Measurements from ENCODE around the gene TBRG4.
"Not testable (repeated sequence)": the region's sequence is repeated elsewhere in the genome, so short reads cannot be mapped to it uniquely, and the experiment has no call there.

TBRG4 gene

DNA sequence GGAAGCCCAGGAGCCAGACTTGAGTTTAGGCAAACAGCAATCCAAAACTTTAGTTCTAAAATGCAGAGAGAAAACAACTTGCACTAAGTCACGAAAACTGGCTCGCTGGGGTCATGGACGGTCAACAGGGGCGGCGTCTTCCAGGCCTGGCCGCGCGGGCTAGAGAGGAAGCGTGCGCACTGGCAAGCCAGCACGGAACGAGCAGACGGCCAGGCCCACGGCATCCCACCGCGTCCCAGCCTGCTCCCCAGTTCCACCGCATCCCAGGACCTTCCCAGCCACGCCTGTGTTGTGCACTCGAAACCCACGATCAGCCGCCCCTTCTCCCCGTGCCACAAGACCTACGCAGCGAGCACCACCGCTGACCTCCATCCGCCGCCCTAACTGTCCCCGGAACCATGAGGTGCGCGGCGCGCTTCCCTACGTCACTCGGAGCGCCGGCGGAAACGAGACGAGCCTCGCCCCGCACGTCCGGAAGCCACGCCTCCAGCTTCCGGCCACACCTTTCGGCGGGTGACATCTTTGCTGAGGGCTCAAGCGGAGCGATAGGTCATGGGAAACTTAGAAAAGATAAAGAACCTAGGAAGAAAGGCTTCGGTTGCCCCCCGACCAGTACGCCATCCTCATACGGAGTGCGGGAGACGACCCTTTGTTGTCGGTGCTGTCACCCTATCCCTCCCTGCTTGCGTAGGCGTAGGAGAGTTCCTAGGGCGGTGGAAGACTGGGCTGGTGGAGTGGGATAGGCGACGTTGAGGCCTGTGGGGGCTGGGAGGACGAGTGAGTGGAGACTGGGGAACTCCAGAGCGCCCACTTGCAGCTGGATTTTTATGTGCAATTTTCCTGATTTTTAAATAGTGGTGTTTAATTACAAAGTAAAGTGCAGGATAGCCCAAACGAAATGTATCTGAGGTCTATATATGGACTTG lies at the start of gene TBRG4:
Gene TBRG4, minus strand, starts transcription at position 400 of the 926 bp plus-strand sequence. CDS start 2,460 bp downstream, outside the sequence.
- peak; percentile 92 to 94 for DNase-seq (ENCODE audit: low read depth in 2 of 2)

DNA sequence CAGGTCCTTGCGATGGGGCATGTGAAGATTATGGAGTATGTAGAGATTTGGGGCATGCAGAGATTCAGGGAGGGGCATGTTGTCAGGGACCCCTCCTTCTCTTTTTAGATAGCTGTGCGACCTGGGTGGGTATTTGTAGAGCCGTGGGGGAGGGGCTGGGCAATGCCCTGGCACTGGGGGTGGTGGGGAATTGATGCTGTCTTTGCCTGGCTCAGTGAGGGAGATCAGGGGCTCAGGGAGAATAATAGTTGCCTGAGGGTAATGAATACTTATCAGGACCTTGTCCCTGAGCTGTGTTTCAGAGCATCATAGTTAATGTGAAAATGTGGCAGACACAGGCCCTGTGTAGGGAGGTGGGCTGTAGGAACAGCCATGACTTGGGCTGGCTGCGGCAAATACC lies 49.6 kb upstream of the TBRG4 start:
- no peak for DNase-seq (ENCODE audit: low read depth in 2 of 2)

DNA sequence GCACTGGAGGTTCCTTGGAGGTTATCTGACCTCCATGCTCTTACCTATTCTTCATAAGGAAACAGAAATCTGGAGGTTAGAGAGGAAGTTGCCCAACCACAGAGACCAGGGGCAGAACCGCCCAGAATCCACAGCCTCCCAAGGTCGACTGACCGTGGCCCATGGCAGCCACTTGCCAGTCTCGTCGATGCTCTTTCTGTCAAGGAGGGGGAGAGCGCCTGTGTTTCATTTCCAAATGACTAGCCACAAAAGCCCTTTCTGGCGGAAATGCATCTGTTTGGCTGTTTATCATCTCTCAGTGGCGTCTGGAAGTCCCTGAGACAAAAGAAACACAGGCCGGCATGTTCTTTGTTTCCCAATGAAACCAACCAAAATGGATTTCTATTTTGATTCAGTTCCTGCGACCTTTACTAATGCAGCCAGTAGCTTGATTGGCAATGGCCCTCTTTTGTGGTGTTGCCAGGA lies 49.0 kb upstream of the TBRG4 start:
- DNase-seq (ENCODE audit: low read depth in 2 of 2), result no peak

DNA sequence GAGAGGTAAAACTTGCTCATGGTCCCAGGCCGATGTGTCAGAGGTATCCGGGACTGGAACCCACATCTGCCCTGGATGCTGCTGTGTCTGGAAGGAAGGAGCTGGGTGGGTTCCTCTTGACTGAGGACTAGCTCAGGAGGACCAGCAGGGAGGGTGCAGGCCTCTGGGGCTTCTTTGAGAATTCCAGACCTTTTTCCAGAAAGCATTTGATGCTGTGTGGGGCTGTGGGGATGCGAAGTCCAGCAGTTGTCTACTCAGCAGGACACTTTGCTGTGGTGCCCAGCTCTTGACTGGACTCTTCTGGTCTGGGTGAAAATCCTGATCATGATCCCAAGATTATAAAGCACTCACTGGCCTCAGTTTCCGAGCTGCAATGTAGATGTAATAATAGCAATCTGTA lies 47.8 kb upstream of the TBRG4 start:
- DNase-seq (ENCODE audit: low read depth in 2 of 2), result no peak

DNA sequence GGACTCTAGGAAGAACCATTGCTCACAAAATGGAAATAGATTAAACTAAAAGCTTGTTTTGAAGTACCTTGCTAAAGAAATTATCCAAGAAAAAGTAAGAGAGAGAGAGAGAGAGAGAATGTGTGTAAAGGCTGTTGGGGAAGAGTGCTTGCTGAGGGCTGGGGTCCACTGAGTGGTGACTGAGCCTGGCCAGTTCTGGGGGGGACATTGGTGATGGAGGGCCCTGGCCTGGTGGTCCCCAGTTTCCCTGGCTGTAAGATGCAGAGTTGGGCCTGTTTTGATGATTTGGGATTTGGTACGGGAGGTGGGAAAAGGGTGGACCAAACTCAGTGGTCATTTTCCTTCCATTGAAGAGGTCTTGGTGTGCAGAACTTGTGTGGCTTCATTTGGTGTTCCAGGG lies 47.0 kb upstream of the TBRG4 start:
- DNase-seq (ENCODE audit: low read depth in 2 of 2), result no peak

DNA sequence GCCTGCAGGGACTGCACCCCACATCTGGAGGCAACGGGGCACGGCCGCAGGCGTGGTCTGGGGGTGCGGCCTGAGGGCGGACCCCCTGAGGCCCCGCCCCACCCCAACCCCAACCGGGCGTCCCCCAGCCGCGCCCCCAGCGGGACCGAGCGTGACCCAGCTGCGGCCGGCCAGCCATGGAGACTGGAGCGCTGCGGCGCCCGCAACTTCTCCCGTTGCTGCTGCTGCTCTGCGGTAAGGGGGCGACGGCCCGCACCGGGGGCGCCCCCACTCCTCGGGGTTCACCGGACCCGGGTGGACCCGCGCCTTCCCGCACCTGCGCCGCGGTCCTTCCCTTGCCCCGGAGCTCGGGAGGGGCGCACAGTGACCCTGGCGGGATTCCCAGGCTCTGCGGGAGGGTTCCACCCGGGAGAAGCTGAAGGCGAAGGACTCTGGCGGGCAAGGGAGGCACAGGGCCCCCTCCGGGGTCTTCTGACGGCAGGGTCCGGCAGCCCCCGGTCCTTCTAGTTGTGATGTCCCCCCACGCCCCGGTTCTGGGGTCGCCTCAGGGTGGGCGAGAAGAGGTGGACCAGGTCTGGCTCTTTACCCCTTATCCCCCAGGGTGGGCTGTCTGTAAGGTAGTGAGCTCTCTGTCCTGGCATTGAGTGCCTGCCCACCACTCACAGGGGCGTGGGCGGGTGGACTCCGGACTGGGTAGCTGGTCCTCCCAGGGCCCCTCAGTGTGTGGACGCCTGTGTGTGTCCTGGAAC lies 46.3 kb upstream of the TBRG4 start, which contains the start of gene RAMP3:
Gene RAMP3, plus strand, starts transcription at position 139 of the 749 bp plus-strand sequence. Its CDS starts 38 bp downstream, at position 177.
- DNase-seq (ENCODE audit: low read depth in 2 of 2), result no peak

DNA sequence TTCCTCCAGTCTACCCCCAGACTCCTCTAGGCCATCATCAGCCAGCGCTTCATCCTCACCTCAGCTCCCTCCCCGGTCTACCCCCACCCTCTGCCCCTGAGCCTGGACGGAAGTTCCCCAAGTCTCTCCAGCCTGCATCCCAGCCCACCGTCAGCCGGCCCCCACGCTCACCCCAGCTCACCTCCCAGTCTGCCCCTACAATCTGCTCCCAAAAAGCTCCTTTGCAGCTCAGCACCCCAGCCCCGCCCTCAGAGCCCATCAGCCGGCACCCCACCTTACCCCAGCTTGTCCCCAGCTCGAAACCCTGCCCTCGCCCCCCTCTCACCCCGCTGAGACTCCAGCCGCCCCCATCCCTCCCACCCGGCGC lies 45.8 kb upstream of the TBRG4 start:
- DNase-seq (ENCODE audit: low read depth in 2 of 2), result no peak

DNA sequence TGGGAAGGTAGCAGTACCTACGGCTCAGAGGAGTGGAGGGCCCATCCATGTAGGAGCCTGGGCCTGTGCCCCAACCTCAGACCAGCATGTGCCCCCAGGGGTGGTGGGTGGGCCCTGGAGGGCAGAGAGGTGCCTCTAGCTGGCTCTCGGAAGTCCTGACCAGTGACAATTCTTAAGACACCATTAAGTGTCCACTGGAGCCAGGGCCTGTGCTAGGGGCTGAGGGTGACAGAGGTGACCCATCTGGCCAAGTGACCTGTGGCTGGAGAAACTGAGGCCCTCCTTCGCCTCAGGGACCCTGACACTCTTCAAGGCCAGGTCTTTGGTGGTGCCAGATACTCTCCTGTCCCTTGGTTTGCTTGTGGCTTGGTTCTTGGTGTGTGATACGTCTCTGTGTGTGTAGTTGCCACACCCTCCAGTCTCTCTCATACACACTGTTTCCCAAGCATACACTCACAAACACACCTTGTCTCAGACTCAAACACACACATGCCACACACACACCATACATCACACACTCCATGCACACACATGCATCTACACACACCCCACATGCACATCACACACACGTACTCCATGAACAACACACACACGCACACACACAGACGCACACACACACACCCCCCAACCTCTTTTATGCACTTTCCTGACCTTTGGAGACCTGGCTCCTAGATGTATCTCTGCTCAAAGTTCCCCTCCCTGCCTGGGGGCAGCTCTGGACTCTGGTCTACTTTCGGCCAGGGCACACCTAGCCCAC lies 45.2 kb upstream of the TBRG4 start:
- no peak for DNase-seq (ENCODE audit: low read depth in 2 of 2)

DNA sequence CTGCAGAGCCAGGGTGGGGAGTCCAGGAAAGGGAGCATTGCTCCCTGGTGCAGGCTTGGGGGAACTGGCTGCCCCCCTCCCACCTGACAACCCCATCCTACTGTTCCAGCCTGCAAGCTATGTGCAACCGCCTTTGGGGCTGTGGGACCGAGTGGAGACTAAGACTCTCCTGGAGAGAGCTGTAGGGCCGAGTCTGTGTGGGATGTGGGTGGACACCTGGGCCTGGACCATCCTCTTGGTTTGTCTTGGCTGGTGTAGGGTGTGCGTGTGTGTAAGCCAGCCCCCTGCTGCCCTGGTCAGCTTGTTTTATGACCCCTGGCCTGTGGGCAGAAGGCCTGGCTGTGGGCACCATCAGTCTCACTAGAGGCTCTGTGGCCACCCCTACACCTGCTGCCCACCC lies 44.4 kb upstream of the TBRG4 start:
- no peak for DNase-seq (ENCODE audit: low read depth in 2 of 2)

DNA sequence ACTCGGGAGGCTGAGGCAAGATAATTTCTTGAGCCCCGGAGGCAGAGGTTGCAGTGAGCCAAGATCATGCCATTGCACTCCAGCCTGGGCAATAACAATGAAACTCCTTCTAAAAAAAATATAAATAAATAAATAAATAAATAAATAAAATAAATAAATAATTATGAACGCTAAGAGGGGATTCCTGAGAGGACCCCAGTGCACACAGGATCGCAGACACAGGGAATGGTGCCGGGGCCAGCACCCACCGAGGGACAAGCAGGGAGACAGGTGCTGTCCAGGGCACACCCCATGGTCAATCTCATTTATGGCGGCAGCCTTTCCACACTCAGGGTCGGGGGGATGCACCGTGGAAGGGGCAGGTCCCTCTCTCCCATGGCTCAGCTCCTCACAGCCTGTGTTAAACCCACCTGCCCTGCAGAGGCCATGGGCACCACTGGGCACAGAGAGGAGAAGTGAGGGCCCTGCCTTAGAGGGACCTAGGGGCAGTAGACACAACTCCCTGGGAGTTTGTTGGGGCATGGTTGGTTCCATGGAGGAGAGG lies 43.9 kb upstream of the TBRG4 start:
- DNase-seq (ENCODE audit: low read depth in 2 of 2), result no peak

DNA sequence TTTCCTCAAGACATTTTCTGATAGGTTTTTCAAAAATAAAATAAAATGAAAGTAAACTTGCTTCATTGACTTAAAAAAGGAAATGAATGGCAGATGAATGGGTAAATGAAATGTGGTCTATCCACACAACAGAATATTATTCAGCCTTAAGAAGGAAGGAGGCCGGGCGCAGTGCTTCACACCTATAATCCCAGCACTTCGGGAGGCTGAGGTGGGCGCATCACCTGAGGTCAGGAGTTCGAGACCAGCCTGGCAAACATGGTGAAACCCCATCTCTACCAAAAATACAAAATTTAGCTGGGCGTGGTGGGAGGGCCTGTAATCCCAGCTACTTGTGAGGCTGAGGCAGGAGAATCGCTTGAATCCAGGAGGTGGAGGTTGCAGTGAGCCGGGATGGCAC lies 42.4 kb upstream of the TBRG4 start:
- not testable (repeated sequence) for DNase-seq (ENCODE audit: low read depth in 2 of 2)

DNA sequence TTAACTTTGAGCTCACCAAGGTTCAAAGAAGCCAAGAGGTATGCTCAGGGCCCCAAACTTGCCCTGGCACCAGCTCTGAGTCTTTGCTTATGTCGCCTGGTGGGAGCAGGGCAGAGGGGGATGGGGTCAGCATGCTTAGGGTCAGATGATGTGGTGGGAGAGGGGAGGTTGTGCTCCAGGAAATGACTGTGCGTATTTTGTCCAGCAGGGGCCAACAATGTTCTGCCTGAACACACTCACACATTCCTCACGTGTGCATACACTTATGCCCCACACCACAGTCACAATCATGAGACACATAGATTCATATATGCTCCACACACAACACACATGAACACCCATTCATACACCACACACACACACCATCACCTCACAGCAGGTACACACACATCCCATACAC lies 41.7 kb upstream of the TBRG4 start:
- no peak for DNase-seq (ENCODE audit: low read depth in 2 of 2)

DNA sequence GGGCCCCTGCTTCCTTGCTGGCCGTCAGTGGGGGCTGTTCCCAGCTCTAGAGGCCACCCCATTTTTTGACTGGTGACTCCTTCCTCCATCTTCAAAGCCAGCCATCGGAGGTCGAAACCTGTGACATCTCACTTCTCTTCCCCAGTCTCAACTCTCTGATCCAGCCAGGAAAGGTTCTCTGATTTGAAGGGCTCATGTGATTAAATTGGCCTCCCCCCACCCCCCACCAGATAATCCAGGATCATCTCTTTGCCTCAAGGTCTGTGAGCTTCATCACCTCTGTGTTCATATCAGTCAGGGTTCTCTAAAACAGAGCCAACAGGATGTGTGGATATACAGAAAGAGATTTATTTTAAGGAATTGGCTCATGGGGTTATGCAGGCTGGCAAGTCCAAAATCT lies 40.5 kb upstream of the TBRG4 start:
- no peak for DNase-seq (ENCODE audit: low read depth in 2 of 2)

DNA sequence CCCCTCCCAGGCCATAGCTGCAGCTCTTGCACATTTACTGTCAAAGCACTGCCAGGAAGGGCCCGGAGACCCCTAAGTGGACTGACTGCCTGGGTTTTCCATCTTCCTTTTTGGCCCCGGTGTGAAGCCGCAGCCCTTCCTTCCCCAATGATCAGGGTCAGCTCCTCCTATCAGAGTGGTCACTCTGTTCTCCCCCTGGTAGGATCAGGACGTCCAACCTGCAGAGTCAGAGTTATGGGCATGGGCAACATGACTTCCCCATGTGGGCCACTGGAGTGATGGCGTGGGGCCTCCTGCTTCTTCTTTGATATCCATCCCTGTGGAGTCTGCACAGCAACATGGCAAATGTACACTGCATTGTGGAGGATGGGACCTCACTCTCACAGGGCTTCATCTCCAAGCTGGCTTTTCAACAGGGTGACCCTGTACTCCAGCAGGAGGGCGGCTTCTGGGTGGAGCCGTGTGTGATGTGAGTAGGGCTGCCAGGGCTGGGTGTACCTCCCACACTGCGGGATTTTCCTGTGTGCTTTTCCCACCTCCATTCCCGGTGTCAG lies 39.7 kb upstream of the TBRG4 start:
- DNase-seq (ENCODE audit: low read depth in 2 of 2), result no peak

DNA sequence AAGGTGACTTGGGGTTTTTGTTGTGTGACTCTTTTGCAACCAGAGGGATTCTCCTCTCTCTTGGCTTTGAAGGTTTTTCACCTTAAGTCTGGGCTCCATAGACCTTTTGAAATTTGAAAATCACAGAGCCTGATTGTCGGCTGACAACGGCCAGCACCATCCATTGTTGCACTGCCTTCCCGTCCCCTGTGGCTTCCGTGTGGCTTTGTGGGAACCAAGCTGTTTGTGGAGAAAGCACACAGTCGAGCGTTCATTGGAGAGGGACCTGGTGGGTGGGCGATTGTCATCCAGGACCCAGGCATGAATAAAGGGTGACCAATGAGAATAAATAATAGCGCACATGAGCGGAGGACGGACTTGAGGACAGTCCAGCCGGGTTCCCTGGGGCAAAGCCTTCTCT lies 38.7 kb upstream of the TBRG4 start:
- no peak for DNase-seq (ENCODE audit: low read depth in 2 of 2)

DNA sequence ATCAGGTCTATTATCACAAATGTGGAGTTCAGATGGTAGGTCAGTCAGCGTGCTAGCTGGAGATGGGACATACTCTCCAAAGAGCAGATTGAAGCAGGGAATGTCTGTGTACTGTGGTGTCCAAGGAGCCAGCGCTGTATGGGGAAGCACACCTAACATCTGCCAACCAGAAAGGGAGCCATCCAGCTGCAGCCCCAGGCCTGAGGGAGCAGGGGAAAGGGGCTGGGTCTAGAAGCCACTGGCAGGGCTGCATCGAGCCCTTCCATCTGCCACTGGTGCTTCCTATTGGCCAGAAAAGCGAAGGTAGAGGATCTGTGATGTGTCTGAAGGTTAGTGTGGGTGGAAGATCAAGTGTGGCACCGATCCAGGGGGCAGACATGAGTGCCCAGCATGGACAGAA lies 38.1 kb upstream of the TBRG4 start:
- DNase-seq (ENCODE audit: low read depth in 2 of 2), result no peak

DNA sequence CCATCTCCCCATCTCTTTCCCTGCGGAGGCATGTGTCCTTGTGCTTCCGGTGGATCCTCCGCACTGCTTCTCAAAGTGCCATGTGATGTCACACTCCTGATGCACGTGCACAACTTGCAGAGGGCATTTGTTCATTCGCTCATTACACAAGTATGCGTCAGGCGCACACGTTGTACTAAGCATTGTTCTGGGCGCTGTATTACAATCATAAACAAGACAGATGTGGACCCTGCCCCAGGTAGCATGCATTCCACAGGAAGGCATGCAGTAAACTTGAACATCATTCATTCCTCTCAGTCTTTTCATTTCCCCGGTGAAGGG lies 37.1 kb upstream of the TBRG4 start:
- no peak for DNase-seq (ENCODE audit: low read depth in 2 of 2)

DNA sequence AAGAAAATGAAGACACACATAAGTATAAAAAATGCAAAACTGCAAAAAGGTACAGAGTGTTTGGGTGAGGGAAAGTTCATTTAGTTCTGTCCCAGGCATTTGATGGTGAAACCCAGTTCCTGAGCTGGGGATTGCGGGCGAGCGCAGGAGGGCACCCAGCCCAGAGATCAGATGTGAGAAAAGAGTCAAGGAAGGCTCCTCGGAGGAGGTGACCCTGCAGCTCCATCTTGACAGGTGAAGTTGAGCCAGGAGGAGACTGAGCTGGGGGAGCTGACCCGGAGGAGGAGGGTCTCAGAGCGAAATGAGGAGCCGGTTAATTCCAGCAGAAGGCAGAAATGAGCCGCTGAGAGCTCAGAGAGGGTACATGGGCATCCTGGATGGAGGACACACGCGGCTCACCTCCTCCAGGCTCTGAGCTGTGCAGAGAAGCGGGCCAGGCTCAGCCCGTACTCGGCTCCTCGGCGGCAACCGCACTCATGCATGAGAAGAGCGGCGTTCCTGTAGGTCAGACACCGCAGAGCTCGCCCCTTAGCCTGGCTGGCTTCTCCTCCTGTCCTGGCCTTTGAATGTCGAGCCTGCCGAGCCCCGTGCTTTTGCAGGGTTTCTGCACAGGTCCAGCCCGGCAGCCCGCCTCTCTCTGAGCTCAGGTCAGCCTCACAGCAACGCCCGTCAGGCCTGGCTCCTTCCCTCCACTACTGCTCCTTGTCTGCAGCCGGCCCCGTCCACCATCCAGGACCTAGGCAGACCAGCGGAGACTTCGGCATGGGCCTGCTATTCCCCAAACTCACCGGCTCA lies 36.6 kb upstream of the TBRG4 start:
- DNase-seq (ENCODE audit: low read depth in 2 of 2), result no peak

DNA sequence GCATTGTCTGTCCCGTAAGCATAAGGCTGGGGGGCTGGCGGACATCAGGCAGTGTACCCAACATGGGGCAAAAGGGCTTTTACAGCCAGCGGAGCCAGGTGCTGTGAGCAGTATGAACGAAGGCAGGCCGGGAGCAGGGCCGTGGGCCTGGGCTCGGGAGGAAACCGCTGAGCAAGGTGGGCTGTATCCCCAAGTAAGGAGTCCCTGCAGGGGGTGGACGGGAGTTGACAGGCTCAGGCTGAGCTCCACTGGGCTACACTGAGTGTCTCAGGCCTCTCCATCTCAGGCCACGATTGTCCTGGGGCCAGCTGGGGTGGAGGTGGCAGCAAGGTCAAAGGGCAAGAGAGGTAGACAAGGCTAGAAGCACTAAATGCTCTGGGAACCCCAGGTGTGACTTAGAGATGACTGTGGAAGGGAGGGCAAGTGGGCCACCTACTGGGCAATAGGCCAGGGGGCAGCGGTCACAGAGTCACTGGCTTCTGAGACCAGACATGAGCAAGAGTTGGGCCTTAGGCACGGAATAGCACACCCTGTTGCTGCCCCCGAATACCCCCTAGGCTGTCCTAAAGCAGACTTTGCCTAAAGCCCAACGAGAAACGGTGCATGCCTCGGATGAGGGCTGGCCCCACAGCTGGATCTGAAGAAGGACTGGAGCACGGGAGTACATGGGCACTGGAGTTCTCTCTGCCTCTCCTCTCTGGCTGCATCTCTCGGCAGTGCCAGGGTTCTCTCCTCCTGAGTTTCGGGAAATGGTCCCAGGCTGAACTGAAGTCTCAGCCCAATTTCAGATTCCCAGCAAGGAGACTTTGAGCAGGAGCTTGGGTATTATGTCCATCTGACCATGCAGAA lies 35.3 kb upstream of the TBRG4 start:
- DNase-seq (ENCODE audit: low read depth in 2 of 2), result no peak

DNA sequence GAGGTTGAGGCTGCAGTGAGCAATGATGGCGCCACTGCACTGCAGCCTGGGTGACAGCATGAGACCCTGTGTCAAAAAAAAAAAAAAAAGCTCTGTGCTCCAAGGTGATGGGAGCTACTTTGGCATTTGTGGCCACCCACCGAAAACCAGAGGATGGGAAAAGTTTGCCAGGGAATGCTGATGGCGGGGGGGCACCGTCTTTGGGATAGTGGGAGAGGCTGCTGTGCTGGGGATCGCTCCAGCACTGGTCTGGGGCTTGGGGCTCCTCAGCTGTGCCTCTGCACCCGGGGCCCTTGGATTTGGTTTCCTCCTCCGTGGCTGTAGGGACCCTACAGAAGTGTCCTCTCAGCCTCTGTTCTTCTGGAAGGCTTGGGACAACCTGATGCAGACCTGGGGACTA lies 34.4 kb upstream of the TBRG4 start:
- DNase-seq (ENCODE audit: low read depth in 2 of 2), result no peak
